Astrocyte (in vitro differentiated cells and primary cell): ENCODE results near the gene RASGRF1. TPM values are rescaled to one million over a fixed set of nuclear protein-coding genes. Genes with fewer than 3 reads are reported as not detected.

Source experiments
- DNase-seq: peaks from one replicate; pipeline ENCODE4 v3.0.0-alpha.2; 2010; ENCODE audit warnings: low read depth
- FAIRE-seq: peaks from 2 replicates; lab custom pipeline; 2011; peaks lifted over from hg19 to GRCh38; lab: Jason Lieb, UNC
- H2AFZ ChIP-seq: 2 replicates; pipeline ENCODE4 v1.6.0; 2012; ENCODE audit warnings: low read depth, low read length, inconsistent platforms
- H3K27ac ChIP-seq: 2 replicates; pipeline ENCODE4 v1.5.1; 2011; ENCODE audit warnings: low read depth, low read length, inconsistent platforms
- H3K27me3 ChIP-seq: 2 replicates; pipeline ENCODE4 v1.6.0; 2011; ENCODE audit warnings: low read length, inconsistent platforms; ENCODE audit not compliant: insufficient read depth
- H3K36me3 ChIP-seq: 2 replicates; pipeline ENCODE4 v1.5.1; 2011; ENCODE audit warnings: low read length, inconsistent platforms; ENCODE audit not compliant: insufficient read depth
- H3K4me1 ChIP-seq: 2 replicates; pipeline ENCODE4 v1.5.1; 2011; ENCODE audit warnings: low read length, inconsistent platforms; ENCODE audit not compliant: insufficient read depth
- H3K4me2 ChIP-seq: 2 replicates; pipeline ENCODE4 v1.6.0; 2012; ENCODE audit warnings: low read length, inconsistent platforms
- H3K4me3 ChIP-seq: 2 replicates; pipeline ENCODE4 v1.5.1; 2011; ENCODE audit warnings: low read depth, mild to moderate bottlenecking, low read length, inconsistent platforms; ENCODE audit not compliant: insufficient read depth
- H3K79me2 ChIP-seq: 2 replicates; pipeline ENCODE4 v1.6.0; 2012; ENCODE audit warnings: mild to moderate bottlenecking, low read length, inconsistent platforms; ENCODE audit not compliant: insufficient read depth
- H3K9ac ChIP-seq: 2 replicates; pipeline ENCODE4 v1.6.0; 2012; ENCODE audit warnings: mild to moderate bottlenecking, low read length, inconsistent platforms
- H3K9me3 ChIP-seq: 2 replicates; pipeline ENCODE4 v1.5.1; 2012; ENCODE audit warnings: low read depth, mild to moderate bottlenecking, low read length, inconsistent platforms; ENCODE audit not compliant: insufficient read depth
- H4K20me1 ChIP-seq: 2 replicates; pipeline ENCODE4 v1.6.0; 2012; ENCODE audit warnings: low read length, inconsistent platforms; ENCODE audit not compliant: insufficient read depth
- H3K27ac Mint-ChIP-seq: one replicate; pipeline ENCODE4 v1.8.0; 2021; ENCODE audit warnings: mild to moderate bottlenecking, mixed read lengths; ENCODE audit not compliant: unreplicated experiment
- H3K27me3 Mint-ChIP-seq: one replicate; pipeline ENCODE4 v1.8.0; 2021; ENCODE audit warnings: low read depth, mixed read lengths; ENCODE audit not compliant: unreplicated experiment
- H3K36me3 Mint-ChIP-seq: one replicate; pipeline ENCODE4 v1.8.0; 2021; ENCODE audit warnings: low read depth, mixed read lengths; ENCODE audit not compliant: unreplicated experiment
- H3K4me1 Mint-ChIP-seq: one replicate; pipeline ENCODE4 v1.8.0; 2021; ENCODE audit warnings: low read depth, mixed read lengths; ENCODE audit not compliant: unreplicated experiment
- H3K4me3 Mint-ChIP-seq: one replicate; pipeline ENCODE4 v1.8.0; 2021; ENCODE audit warnings: mild to moderate bottlenecking, moderate library complexity, mixed read lengths; ENCODE audit not compliant: unreplicated experiment
- H3K9me3 Mint-ChIP-seq: one replicate; pipeline ENCODE4 v1.8.0; 2021; ENCODE audit warnings: mild to moderate bottlenecking, mixed read lengths; ENCODE audit not compliant: unreplicated experiment
- EZH2 ChIP-seq: IDR thresholded peaks from 2 replicates; pipeline ENCODE4 v1.6.1; 2012; ENCODE audit warnings: mild to moderate bottlenecking, low read length, inconsistent platforms; ENCODE audit not compliant: insufficient read depth
- total RNA-seq: library from RNA; stranded (reverse); gene quantifications from 2 replicates; pipeline ENCODE4 v1.2.1, GENCODE V29; 2021
- TF ChIP-seq, protein P1 (sequence below): IDR thresholded peaks from 2 replicates; pipeline ENCODE4 v1.5.1; 2011; ENCODE audit warnings: low read depth, mild to moderate bottlenecking, inconsistent platforms, low read length, moderate library complexity; ENCODE audit not compliant: insufficient read depth

Gene RASGRF1
- total RNA-seq, 1 donor from 2014 or later = 1.2 TPM

DNA sequence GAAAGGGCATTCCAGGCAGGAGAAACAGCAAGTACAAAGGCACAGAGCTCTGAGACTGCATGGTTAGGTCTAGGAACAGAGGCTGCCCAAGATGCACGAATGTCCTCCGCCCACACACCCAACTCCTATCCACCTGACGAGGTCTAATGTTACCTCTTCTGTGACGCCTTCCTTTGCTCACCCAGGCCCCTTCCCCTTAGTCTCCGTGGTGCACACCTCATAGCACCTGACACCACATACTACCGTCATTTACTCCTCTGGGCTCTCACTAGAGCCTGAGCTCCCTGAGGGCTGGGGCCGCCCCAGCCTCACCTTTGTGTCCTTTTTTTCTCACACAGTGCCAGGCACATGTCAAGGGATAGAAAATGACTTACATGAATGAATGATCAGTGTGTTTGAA is 31.0 kb upstream of the RASGRF1 start:
- Histone ChIP-seq H3K9ac (no peak overlapping the region), H3K79me2 (no peaks in the 10 kb centered on the region), H3K4me1 (no peaks in the 10 kb centered on the region), H2AFZ (no peak overlapping the region), H3K4me3 (no peak overlapping the region), H3K27ac (no peak overlapping the region), H4K20me1 (no peaks in the 10 kb centered on the region), H3K36me3 (no peaks in the 10 kb centered on the region), H3K27me3 (no peaks in the 10 kb centered on the region), H3K4me2 (no peak overlapping the region), H3K9me3 (no peaks in the 10 kb centered on the region)
- DNase-seq (no peak), FAIRE-seq (no peak)
- Mint-ChIP-seq H3K9me3 (peaks cover 2% of the 10 kb centered on the region), H3K36me3 (no peaks in the 10 kb centered on the region), H3K27ac (no peak overlapping the region), H3K27me3 (peaks cover 56% of the 10 kb centered on the region), H3K4me3 (no peak overlapping the region), H3K4me1 (no peaks in the 10 kb centered on the region)
- TF ChIP-seq EZH2 = no peak
- TF ChIP-seq, protein P1, sequence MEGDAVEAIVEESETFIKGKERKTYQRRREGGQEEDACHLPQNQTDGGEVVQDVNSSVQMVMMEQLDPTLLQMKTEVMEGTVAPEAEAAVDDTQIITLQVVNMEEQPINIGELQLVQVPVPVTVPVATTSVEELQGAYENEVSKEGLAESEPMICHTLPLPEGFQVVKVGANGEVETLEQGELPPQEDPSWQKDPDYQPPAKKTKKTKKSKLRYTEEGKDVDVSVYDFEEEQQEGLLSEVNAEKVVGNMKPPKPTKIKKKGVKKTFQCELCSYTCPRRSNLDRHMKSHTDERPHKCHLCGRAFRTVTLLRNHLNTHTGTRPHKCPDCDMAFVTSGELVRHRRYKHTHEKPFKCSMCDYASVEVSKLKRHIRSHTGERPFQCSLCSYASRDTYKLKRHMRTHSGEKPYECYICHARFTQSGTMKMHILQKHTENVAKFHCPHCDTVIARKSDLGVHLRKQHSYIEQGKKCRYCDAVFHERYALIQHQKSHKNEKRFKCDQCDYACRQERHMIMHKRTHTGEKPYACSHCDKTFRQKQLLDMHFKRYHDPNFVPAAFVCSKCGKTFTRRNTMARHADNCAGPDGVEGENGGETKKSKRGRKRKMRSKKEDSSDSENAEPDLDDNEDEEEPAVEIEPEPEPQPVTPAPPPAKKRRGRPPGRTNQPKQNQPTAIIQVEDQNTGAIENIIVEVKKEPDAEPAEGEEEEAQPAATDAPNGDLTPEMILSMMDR = no peak

DNA sequence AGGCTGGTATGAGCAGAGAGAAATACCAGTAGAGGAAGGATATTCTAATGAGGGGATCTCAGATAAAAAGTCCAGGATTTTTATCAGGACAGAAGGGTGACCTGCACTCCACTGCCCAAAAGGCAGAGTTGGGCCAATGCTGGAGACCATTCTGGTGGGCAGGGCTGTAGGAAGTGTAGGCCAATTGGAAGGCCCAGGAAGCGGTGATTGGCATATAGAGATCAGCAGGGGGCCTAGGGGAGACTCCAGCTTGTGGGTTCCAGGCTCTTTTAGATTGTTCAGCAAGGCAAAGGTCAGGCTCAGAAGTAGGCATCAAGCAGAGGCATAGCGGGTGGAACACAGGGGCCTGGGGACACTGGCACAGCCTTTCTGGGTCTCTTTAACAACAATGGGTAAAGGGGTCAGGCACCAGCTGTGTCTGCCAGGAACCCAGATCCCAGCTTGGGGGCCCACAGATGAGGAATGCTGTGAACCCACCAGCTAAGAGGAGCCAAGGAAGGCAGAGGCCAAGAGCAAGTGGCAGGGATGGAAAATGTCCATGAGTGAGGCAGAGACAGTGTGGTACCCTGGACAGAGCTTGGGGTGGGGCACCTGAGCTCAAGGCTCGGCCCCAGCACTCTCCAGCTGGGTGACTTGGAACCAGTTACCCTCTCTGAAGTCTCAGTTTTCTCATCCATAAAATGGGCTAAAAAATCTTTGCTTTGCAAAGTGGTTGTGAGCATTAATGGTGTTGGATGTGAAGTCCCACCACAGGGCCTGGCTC is 27.0 kb upstream of the RASGRF1 start:
- no peak for FAIRE-seq
- Mint-ChIP-seq H3K36me3 (no peaks in the 10 kb centered on the region), H3K27ac (no peak overlapping the region), H3K4me1 (no peaks in the 10 kb centered on the region), H3K9me3 (peaks cover 2% of the 10 kb centered on the region), H3K27me3 (peaks cover 51% of the 10 kb centered on the region), H3K4me3 (no peak overlapping the region)
- H3K4me2 ChIP-seq = no peak overlapping the region
- TF ChIP-seq, protein P1 = no peak
- no peak for TF ChIP-seq EZH2
- no peak overlapping the region for H3K9ac ChIP-seq
- H3K36me3 ChIP-seq = no peaks in the 10 kb centered on the region
- H3K27ac ChIP-seq = no peak overlapping the region
- H3K79me2 ChIP-seq = no peaks in the 10 kb centered on the region
- no peak for DNase-seq
- H4K20me1 ChIP-seq = no peaks in the 10 kb centered on the region
- no peaks in the 10 kb centered on the region for H3K9me3 ChIP-seq
- no peaks in the 10 kb centered on the region for H3K27me3 ChIP-seq
- H3K4me3 ChIP-seq = no peak overlapping the region
- H3K4me1 ChIP-seq = no peaks in the 10 kb centered on the region
- H2AFZ ChIP-seq = no peak overlapping the region

DNA sequence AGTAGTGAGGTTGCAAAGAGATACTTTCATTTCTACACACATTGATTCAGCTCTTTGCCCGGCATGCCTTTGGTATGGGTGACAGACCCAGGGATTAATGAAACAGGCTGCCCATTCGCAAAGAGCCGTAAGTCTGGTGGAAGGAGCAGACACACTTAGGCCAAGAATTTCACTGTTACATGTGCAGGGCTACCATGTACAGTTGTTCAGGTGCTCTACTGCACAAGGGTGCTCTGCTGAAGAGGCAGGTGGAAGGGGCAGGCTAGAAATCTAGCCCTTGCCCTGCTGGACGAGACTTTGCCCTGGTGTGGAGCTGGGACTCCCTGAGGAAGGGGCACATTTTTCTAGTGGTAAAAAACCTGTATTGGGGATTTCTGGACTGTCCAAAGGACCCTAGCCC is 26.2 kb upstream of the RASGRF1 start:
- H3K27ac ChIP-seq = no peak overlapping the region
- no peaks in the 10 kb centered on the region for H3K9me3 ChIP-seq
- no peak overlapping the region for H3K4me3 Mint-ChIP-seq
- H3K9me3 Mint-ChIP-seq = peaks cover 2% of the 10 kb centered on the region
- DNase-seq = no peak
- no peak overlapping the region for H3K4me3 ChIP-seq
- H3K36me3 ChIP-seq = no peaks in the 10 kb centered on the region
- no peaks in the 10 kb centered on the region for H4K20me1 ChIP-seq
- no peaks in the 10 kb centered on the region for H3K4me1 ChIP-seq
- H3K4me1 Mint-ChIP-seq = no peaks in the 10 kb centered on the region
- FAIRE-seq = no peak
- peaks cover 46% of the 10 kb centered on the region for H3K27me3 Mint-ChIP-seq
- TF ChIP-seq EZH2 = no peak
- TF ChIP-seq, protein P1 = no peak
- H3K36me3 Mint-ChIP-seq = no peaks in the 10 kb centered on the region
- H2AFZ ChIP-seq = no peak overlapping the region
- no peak overlapping the region for H3K9ac ChIP-seq
- no peaks in the 10 kb centered on the region for H3K79me2 ChIP-seq
- no peak overlapping the region for H3K4me2 ChIP-seq
- no peaks in the 10 kb centered on the region for H3K27me3 ChIP-seq
- no peak overlapping the region for H3K27ac Mint-ChIP-seq
